ENCODE data around the gene CLASP2.
"Not testable (repeated sequence)": the region's sequence is repeated elsewhere in the genome, so short reads cannot be mapped to it uniquely, and the experiment has no call there.

Gene CLASP2

GRCh38 chr3:33652736-33653135 lies 65.3 kb downstream of the CLASP2 start:
- Histone ChIP-seq H3K4me3 (ENCODE audit: low read depth, low read length) (no peak overlapping the region), H3K9ac (ENCODE audit: low read depth, low read length) (no peak overlapping the region), H3K4me1 (ENCODE audit: control insufficient read depth, insufficient read depth, low read length) (peaks cover 7% of the 10 kb centered on the region), H3K27me3 (ENCODE audit: control insufficient read depth, insufficient read depth, low read length) (no peaks in the 10 kb centered on the region), H3K36me3 (ENCODE audit: control insufficient read depth, insufficient read depth, low read length) (no peaks in the 10 kb centered on the region), H3K9me3 (ENCODE audit: control insufficient read depth, insufficient read depth, low read length) (no peaks in the 10 kb centered on the region)

GRCh38 chr3:33651101-33651500 lies 67.0 kb downstream of the CLASP2 start:
- H3K9ac ChIP-seq (ENCODE audit: low read depth, low read length); H3K36me3 ChIP-seq (ENCODE audit: control insufficient read depth, insufficient read depth, low read length); H3K4me1 ChIP-seq (ENCODE audit: control insufficient read depth, insufficient read depth, low read length); H3K9me3 ChIP-seq (ENCODE audit: control insufficient read depth, insufficient read depth, low read length); H3K4me3 ChIP-seq (ENCODE audit: low read depth, low read length); H3K27me3 ChIP-seq (ENCODE audit: control insufficient read depth, insufficient read depth, low read length): not testable (repeated sequence)

- no peaks in the 10 kb centered on the region for H3K9me3 ChIP-seq (ENCODE audit: control insufficient read depth, insufficient read depth, low read length)
- no peaks in the 10 kb centered on the region for H3K36me3 ChIP-seq (ENCODE audit: control insufficient read depth, insufficient read depth, low read length)
- H3K4me3 ChIP-seq (ENCODE audit: low read depth, low read length): no peak overlapping the region
- no peaks in the 10 kb centered on the region for H3K27me3 ChIP-seq (ENCODE audit: control insufficient read depth, insufficient read depth, low read length)
- H3K4me1 ChIP-seq (ENCODE audit: control insufficient read depth, insufficient read depth, low read length): peaks cover 10% of the 10 kb centered on the region
- H3K9ac ChIP-seq (ENCODE audit: low read depth, low read length): no peak overlapping the region
Observed at GRCh38 chr3:33650495-33650894, 67.6 kb downstream of the CLASP2 start.

- peaks cover 5% of the 10 kb centered on the region for H3K4me1 ChIP-seq (ENCODE audit: control insufficient read depth, insufficient read depth, low read length)
- no peak overlapping the region for H3K9ac ChIP-seq (ENCODE audit: low read depth, low read length)
- no peaks in the 10 kb centered on the region for H3K27me3 ChIP-seq (ENCODE audit: control insufficient read depth, insufficient read depth, low read length)
- no peaks in the 10 kb centered on the region for H3K9me3 ChIP-seq (ENCODE audit: control insufficient read depth, insufficient read depth, low read length)
- H3K4me3 ChIP-seq (ENCODE audit: low read depth, low read length): no peak overlapping the region
- no peaks in the 10 kb centered on the region for H3K36me3 ChIP-seq (ENCODE audit: control insufficient read depth, insufficient read depth, low read length)
Observed at GRCh38 chr3:33648793-33649192, 69.3 kb downstream of the CLASP2 start.

GRCh38 chr3:33646406-33646805 lies 71.6 kb downstream of the CLASP2 start:
- Histone ChIP-seq H3K4me3 (ENCODE audit: low read depth, low read length) (no peak overlapping the region), H3K4me1 (ENCODE audit: control insufficient read depth, insufficient read depth, low read length) (peaks cover 5% of the 10 kb centered on the region), H3K27me3 (ENCODE audit: control insufficient read depth, insufficient read depth, low read length) (no peaks in the 10 kb centered on the region), H3K9ac (ENCODE audit: low read depth, low read length) (no peak overlapping the region), H3K36me3 (ENCODE audit: control insufficient read depth, insufficient read depth, low read length) (no peaks in the 10 kb centered on the region), H3K9me3 (ENCODE audit: control insufficient read depth, insufficient read depth, low read length) (no peaks in the 10 kb centered on the region)

- H3K9ac ChIP-seq (ENCODE audit: low read depth, low read length): no peak overlapping the region
- H3K9me3 ChIP-seq (ENCODE audit: control insufficient read depth, insufficient read depth, low read length): no peaks in the 10 kb centered on the region
- H3K4me3 ChIP-seq (ENCODE audit: low read depth, low read length): peak overlapping the region; percentile 3
- H3K4me1 ChIP-seq (ENCODE audit: control insufficient read depth, insufficient read depth, low read length): peaks cover 5% of the 10 kb centered on the region
- no peaks in the 10 kb centered on the region for H3K36me3 ChIP-seq (ENCODE audit: control insufficient read depth, insufficient read depth, low read length)
- no peaks in the 10 kb centered on the region for H3K27me3 ChIP-seq (ENCODE audit: control insufficient read depth, insufficient read depth, low read length)
Observed at GRCh38 chr3:33645060-33645647, 72.9 kb downstream of the CLASP2 start.

GRCh38 chr3:33644582-33644981 lies 73.5 kb downstream of the CLASP2 start:
- Histone ChIP-seq H3K9ac (ENCODE audit: low read depth, low read length) (no peak overlapping the region), H3K4me1 (ENCODE audit: control insufficient read depth, insufficient read depth, low read length) (peaks cover 5% of the 10 kb centered on the region), H3K36me3 (ENCODE audit: control insufficient read depth, insufficient read depth, low read length) (no peaks in the 10 kb centered on the region), H3K4me3 (ENCODE audit: low read depth, low read length) (no peak overlapping the region), H3K27me3 (ENCODE audit: control insufficient read depth, insufficient read depth, low read length) (no peaks in the 10 kb centered on the region), H3K9me3 (ENCODE audit: control insufficient read depth, insufficient read depth, low read length) (no peaks in the 10 kb centered on the region)

GRCh38 chr3:33642806-33643205 lies 75.2 kb downstream of the CLASP2 start:
- Histone ChIP-seq H3K9ac (ENCODE audit: low read depth, low read length) (no peak overlapping the region), H3K36me3 (ENCODE audit: control insufficient read depth, insufficient read depth, low read length) (no peaks in the 10 kb centered on the region), H3K9me3 (ENCODE audit: control insufficient read depth, insufficient read depth, low read length) (no peaks in the 10 kb centered on the region), H3K4me3 (ENCODE audit: low read depth, low read length) (no peak overlapping the region), H3K4me1 (ENCODE audit: control insufficient read depth, insufficient read depth, low read length) (peaks cover 6% of the 10 kb centered on the region), H3K27me3 (ENCODE audit: control insufficient read depth, insufficient read depth, low read length) (no peaks in the 10 kb centered on the region)

GRCh38 chr3:33639889-33640288 lies 78.2 kb downstream of the CLASP2 start:
- H3K36me3 ChIP-seq (ENCODE audit: control insufficient read depth, insufficient read depth, low read length): no peaks in the 10 kb centered on the region
- H3K9me3 ChIP-seq (ENCODE audit: control insufficient read depth, insufficient read depth, low read length): no peaks in the 10 kb centered on the region
- H3K4me3 ChIP-seq (ENCODE audit: low read depth, low read length): no peak overlapping the region
- H3K27me3 ChIP-seq (ENCODE audit: control insufficient read depth, insufficient read depth, low read length): no peaks in the 10 kb centered on the region
- H3K9ac ChIP-seq (ENCODE audit: low read depth, low read length): no peak overlapping the region
- peaks cover 6% of the 10 kb centered on the region for H3K4me1 ChIP-seq (ENCODE audit: control insufficient read depth, insufficient read depth, low read length)

GRCh38 chr3:33637482-33637881 lies 80.6 kb downstream of the CLASP2 start:
- H3K36me3 ChIP-seq (ENCODE audit: control insufficient read depth, insufficient read depth, low read length): no peaks in the 10 kb centered on the region
- H3K9ac ChIP-seq (ENCODE audit: low read depth, low read length): no peak overlapping the region
- no peaks in the 10 kb centered on the region for H3K27me3 ChIP-seq (ENCODE audit: control insufficient read depth, insufficient read depth, low read length)
- H3K9me3 ChIP-seq (ENCODE audit: control insufficient read depth, insufficient read depth, low read length): no peaks in the 10 kb centered on the region
- peaks cover 4% of the 10 kb centered on the region for H3K4me1 ChIP-seq (ENCODE audit: control insufficient read depth, insufficient read depth, low read length)
- no peak overlapping the region for H3K4me3 ChIP-seq (ENCODE audit: low read depth, low read length)

GRCh38 chr3:33636125-33636850 lies 81.8 kb downstream of the CLASP2 start:
- H3K4me1 ChIP-seq (ENCODE audit: control insufficient read depth, insufficient read depth, low read length): peaks cover 4% of the 10 kb centered on the region
- H3K36me3 ChIP-seq (ENCODE audit: control insufficient read depth, insufficient read depth, low read length): no peaks in the 10 kb centered on the region
- H3K27me3 ChIP-seq (ENCODE audit: control insufficient read depth, insufficient read depth, low read length): no peaks in the 10 kb centered on the region
- H3K4me3 ChIP-seq (ENCODE audit: low read depth, low read length): no peak overlapping the region
- no peaks in the 10 kb centered on the region for H3K9me3 ChIP-seq (ENCODE audit: control insufficient read depth, insufficient read depth, low read length)
- H3K9ac ChIP-seq (ENCODE audit: low read depth, low read length): no peak overlapping the region

- no peaks in the 10 kb centered on the region for H3K9me3 ChIP-seq (ENCODE audit: control insufficient read depth, insufficient read depth, low read length)
- no peak overlapping the region for H3K9ac ChIP-seq (ENCODE audit: low read depth, low read length)
- no peaks in the 10 kb centered on the region for H3K27me3 ChIP-seq (ENCODE audit: control insufficient read depth, insufficient read depth, low read length)
- peaks cover 4% of the 10 kb centered on the region for H3K4me1 ChIP-seq (ENCODE audit: control insufficient read depth, insufficient read depth, low read length)
- H3K4me3 ChIP-seq (ENCODE audit: low read depth, low read length): no peak overlapping the region
- H3K36me3 ChIP-seq (ENCODE audit: control insufficient read depth, insufficient read depth, low read length): no peaks in the 10 kb centered on the region
Observed at GRCh38 chr3:33634262-33634661, 83.8 kb downstream of the CLASP2 start.
